Activated CD8-positive, alpha-beta memory T cell treated with anti-CD3 and anti-CD28 coated beads for 48 hours (primary cell): Measurements from ENCODE around the gene PFN3.
"Not testable (repeated sequence)": the region's sequence is repeated elsewhere in the genome, so short reads cannot be mapped to it uniquely, and the experiment has no call there.

Experiments used
- DNase-seq, 3 experiments: peaks; one replicate each; pipeline ENCODE4 v3.0.0-alpha.2; 2020; ENCODE audit warnings: low read depth in 2 of 3, low spot score in 2 of 3

PFN3 gene

GRCh38 chr5:177396807-177397206, 3.7 kb downstream of the PFN3 start:
- no peak for DNase-seq

DNA sequence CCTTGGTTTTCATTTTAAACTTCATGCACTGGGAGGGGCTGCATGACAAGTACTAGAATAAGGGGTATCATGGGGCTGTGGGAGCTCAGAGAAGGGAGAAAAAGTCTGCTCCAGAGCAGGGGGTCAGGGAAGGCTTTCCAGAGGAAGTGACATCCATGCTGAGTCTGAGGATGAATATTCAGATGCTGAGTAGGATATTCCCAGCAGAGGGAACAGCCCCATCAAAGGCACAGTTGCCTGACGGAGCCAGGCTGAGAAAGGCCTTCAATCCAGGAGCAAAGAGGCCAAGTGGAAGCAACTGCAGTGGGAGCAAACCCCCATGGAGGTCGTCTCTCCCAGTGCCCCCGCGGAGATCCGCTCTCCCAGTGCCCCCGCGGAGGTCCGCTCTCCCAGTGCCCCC, 4.4 kb downstream of the PFN3 start:
- no peak for DNase-seq

- no peak for DNase-seq
Measured at GRCh38 chr5:177393990-177394389, 6.5 kb downstream of the PFN3 start.

DNA sequence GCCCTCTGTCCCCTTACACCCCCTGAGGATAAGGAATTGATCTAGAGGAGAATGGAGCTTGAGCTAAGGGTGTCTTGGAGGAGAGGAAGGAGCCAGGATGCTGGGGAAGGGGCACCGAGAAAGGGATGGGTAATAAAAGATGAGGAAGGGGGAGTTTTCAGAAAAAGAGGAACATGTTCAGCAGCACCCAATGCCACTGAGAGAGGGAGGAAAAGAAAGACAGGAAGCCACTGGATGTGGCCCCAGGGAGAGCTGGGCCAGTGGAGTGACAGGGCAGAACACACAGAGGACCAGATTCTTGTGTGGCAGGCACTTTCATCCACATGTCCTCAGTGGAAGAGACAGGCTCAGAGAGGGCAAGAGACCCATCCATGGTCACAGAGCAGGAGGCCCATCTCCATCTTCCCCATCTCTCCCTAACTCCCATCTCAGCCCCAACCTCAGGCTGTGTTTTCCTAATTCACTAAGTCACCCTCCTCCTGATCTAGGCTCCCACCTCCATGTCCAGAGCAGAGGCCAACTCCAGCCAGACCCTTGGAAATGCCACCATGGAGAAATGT, 7.2 kb downstream of the PFN3 start:
- DNase-seq = no peak

DNA sequence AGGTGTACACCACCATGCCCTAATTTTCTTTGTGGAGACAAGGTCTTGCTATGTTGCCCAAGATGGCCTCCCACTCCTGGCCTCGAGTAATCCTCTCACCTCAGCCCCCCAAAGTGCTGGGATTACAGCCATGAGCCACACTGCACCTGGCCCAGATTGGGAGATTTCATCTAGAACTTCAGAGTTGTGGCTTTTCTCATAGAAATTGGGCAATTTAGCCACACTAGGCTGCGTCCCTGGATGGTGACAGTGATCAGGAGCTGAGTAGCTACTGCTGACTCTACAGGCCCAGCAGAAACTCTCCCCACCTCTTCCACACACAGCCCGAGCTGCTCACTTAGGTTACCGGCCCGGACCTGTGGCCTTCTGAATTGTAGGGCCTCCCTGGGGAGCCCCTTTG, 7.7 kb downstream of the PFN3 start:
- no peak for DNase-seq

DNA sequence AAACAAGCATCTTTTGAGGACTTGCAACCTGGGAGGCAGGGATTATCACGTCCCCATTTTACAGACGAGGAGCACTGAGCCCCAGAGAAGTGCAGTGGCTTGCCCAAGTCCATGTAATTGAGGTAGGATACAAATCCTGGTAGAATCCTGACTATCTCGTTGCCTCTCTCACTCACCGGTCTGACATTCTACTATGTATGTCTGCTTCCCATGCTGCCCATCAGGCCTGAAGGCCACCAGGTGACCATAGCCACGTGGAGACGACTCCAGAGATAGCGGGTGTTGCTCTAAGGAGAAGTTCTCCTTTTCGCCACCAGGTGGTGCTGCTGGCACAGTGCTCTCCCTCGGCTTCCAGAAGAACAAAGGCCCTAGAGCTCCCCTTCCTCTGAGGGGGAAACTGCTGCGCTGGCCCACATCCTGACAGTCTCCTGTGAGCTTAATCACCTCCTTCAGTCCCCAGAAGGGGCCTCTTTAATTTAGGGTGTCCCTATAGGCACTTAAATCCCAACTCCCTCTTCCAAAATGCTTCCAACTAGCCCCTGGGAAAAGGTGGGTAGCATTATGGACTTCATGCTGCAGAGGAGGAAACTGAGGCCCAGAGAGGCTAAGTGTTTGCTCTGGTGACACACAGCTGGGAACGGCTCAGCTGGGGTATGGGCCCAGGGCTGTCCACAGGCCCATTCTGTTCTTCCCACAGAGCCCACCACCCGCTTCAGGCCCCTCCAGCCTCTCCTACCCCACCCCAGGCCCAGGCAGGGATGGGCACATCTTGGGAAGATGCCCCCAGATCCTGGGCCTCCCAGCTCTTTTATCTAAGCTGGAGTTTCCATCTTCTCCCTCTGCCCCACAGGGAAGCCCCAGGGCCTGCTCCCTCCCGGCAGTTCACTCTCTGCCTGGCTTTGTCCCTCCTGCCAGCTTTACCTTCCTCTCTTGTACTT, 9.8 kb downstream of the PFN3 start:
- peak; percentile 68 to 87 (median 85) for DNase-seq

GRCh38 chr5:177389241-177390169, 11.0 kb downstream of the PFN3 start:
- no peak for DNase-seq

DNA sequence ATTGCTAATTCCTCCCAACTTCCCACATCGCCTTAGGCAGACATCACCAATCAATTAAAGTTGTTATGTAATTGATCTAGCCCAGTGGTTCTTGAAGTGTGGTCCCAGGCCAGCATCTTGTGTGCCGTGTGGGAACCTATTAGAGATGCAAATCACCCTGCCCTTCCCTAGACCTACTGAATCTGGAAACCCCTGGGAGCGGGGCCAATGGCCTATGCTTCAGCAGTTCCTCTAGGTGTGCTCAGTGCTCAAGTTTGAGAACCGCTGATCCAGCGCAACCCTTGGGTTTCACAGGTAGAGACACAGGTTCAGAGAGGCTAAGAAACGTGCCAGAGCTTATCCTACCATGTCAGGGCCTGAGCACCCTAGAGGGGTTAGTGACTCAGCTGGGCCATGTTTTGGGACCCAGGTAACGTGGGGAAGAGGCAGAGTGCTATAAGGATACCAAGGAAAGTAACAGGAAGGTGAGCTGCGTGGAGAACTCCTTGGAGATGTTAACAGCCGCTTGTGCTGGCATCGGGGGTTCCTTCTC, 11.9 kb downstream of the PFN3 start:
- no peak for DNase-seq

DNA sequence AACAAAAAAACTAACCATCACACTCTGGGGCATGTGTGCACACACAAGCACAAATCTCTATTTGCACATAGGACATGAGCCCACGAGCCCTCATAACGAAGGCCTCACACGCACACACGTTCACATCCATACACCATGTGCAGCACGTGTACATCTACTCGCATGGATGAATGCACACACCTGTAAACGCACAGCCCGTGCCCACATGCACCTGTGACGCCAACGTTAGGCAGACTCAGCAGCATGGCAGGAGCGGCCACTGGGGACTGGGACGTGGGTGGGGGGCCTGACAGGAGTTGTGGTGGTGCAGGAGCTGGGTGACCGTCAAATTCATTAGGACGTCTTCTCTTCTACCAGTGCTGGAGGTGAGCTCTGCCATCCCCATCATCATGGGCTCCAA, 13.1 kb downstream of the PFN3 start:
- DNase-seq = no peak

DNA sequence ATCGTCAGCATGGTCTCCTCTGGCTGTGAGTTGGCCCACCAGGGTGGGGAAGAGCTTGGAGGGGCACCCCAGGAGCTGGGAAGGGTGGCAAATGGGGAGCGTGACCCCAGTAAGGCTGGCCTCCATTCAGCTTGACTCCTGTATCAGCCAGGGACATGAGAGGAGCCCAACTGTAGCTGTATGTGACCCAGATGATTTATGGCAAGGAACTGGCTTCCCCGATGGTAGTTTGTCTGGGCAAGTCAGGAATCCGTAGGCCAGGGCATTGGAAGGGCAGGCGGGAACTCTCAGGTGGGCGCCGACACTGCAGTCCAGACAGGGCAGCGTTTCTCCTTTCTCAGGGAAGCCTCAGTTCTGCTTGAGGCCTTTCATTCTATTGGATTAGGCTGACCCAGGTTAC, 13.9 kb downstream of the PFN3 start:
- DNase-seq = no peak

- DNase-seq = no peak
Measured at GRCh38 chr5:177385720-177386119, 14.7 kb downstream of the PFN3 start.

GRCh38 chr5:177384134-177384533, 16.3 kb downstream of the PFN3 start, which contains the start of gene SLC34A1:
Gene SLC34A1 (plus strand): TSS chr5:177384434. CDS start chr5:177385742, 1,308 bp downstream.
- no peak for DNase-seq

DNA sequence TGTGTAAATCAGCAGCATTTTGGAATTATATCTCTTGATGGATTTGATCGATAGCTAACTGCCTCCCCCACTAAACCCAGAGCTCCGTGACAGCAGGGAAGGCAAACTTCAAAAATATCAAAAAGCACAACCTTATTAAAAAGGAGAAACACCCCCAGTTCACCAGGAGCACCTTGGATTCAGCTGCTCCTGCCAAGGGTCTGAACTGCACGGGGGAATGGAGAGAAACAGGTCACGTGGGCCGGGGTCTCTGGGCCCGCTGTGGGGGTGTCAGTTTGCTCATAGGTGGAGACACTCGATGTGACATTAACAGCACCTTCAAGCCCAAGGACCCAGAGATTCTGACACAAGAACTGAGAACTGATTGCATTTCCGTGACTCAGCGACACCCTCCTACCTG, 17.3 kb downstream of the PFN3 start:
- no peak for DNase-seq

DNA sequence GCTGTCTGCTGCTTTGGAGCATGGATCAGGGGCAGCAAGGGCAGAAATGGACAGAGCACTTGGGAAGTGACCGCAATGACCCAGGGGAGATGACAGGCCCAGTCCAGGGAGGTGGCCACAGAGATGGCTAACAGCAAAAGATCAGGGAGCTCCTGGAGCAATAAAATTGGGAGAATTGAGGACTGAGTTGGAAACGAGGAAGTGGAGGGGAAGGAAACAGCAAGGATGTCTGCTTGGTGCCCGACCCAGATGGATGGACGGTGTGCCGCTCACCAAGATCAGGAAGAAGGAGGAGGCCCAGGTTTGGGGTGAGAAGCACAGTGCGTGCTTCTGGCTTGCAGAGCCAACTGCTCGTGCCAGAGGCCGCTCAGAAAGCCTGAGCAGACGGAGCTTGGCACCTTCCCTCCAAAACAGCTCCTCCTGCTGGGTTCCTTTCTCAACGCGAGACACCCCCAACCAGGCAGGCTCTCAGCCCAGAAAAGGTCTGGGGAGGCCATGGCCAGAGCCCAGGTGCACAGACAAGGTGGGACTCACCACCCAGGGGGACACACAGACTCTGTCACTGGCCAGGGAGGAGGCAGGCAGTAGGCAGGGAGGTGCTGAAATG, 17.9 kb downstream of the PFN3 start:
- no peak for DNase-seq

DNA sequence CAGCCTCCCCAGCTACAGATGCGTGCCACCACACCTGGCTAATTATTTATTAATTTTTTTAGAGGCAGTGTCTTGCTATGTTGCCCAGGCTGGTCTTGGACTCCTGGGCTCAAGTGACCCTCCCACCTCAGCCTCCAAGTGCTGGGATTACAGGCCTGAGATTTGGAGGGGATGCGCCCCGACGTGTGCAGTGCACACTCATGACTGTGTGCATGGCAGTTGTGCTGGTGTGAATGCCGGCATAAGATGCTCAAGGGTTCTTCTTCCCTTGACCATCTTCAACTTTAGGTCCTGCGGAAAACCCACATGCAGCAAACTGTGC, 19.7 kb downstream of the PFN3 start:
- no peak for DNase-seq

DNA sequence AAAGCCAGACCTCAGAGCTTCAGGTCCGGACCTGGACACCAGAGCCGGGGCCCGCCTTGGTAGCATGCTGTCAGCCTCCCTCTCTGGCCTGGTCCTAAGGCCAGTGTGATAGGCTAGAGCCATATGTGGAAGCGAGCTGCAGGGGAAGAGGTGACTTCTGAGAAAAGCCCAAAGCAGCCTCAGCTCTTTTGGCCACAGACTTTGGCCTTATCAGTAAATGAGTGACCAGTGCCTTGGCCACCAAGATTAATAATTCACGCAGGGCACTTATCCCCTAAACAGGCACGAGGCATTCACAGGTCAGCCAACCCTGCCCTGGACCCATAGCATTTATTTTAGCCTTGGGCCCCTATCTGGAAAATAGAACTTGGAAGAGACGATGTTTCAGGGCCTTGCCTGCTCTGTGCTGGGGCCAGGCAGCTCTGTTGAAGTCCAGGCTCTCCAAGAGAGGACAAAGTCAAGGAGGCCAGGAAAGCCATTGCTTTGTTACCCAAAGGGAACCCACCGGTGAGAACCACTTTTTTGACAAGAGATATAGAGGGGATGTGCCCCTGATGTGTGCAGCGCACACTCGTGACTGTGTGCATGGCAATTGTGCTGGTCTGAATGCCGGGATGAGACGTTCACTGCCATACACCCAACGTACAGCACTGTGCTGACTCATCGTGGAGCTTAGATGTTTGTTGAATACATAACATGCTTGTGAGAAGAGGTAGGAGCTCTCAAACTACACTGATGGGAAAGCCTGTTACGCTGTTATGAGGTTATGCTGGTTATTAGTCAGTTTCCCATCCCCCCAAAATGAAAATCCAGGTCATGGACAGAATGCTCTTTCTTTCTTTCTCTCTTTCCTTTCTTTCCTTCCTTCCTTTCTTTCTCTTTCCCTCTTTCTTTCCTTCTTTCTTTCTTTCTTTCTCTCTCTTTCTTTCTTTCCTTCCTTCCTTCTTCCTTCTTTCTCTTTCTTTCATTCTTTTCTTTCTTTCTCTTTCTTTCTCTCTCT, 21.3 kb downstream of the PFN3 start:
- DNase-seq = no peak

GRCh38 chr5:177377851-177378776, 22.3 kb downstream of the PFN3 start:
- no peak for DNase-seq

- no peak for DNase-seq
Measured at GRCh38 chr5:177376107-177376506, 24.4 kb downstream of the PFN3 start.

DNA sequence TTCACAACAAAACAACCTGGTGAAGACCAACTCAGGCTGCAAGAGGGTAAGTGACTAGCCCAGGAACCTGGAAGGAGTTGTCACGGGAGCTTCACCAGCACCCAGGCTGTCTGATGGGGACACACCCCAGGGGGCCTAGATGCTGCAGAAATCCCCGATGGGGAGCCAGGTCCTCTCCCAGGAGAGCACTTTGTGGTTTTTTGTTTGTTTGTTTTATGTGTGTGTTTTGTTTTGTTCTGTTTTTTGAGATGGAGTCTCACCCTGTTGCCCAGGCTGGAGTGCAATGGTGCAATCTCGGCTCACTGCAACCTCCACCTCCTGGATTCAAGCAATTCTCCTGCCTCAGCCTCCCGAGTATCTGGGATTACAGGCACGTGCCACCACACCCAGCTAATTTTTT, 24.9 kb downstream of the PFN3 start:
- DNase-seq = not testable (repeated sequence)
